OCI-LY1 (cell line): ENCODE measurements around the gene SLC25A21.
A peak's percentile ranks its signal among the peaks of the same experiment; 100 is the strongest.

Source experiments
- H2AFZ ChIP-seq: fragments of 200-600 bp; sonication (generic), shearing (Covaris generic); 2 replicates; pipeline ENCODE4 v1.6.0; 2014; ENCODE audit warnings: antibody characterized with exemption, mild to moderate bottlenecking, low read length
- H3F3A ChIP-seq: fragments of 200-600 bp; sonication (generic), shearing (Covaris generic); 2 replicates; pipeline ENCODE4 v1.6.0; 2014; ENCODE audit warnings: mild to moderate bottlenecking, antibody characterized with exemption, low read length, moderate library complexity; ENCODE audit not compliant: insufficient read depth
- H3K27ac ChIP-seq: fragments of 200-600 bp; sonication (generic); 2 replicates; pipeline ENCODE4 v1.5.1; 2014; ENCODE audit warnings: low read length, mixed run types, mild to moderate bottlenecking, low read depth; ENCODE audit not compliant: poor library complexity, severe bottlenecking
- H3K27me3 ChIP-seq: fragments of 200-600 bp; sonication (generic); 2 replicates; pipeline ENCODE4 v1.6.0; 2014; ENCODE audit warnings: antibody characterized with exemption, mild to moderate bottlenecking, low read length, moderate library complexity; ENCODE audit not compliant: insufficient read depth
- H3K36me3 ChIP-seq: fragments of 200-600 bp; sonication (generic); 2 replicates; pipeline ENCODE4 v1.6.1; 2014; ENCODE audit warnings: mild to moderate bottlenecking, antibody characterized with exemption, low read length, moderate library complexity, mixed read lengths; ENCODE audit not compliant: insufficient read depth
- H3K4me1 ChIP-seq: fragments of 200-600 bp; sonication (generic); 2 replicates; pipeline ENCODE4 v1.5.1; 2014; ENCODE audit warnings: mild to moderate bottlenecking, low read length, moderate library complexity; ENCODE audit not compliant: insufficient read depth, severe bottlenecking
- H3K4me2 ChIP-seq: fragments of 200-600 bp; sonication (generic), shearing (Covaris generic); 2 replicates; pipeline ENCODE4 v1.6.1; 2014; ENCODE audit warnings: low read length
- H3K4me3 ChIP-seq: fragments of 200-600 bp; sonication (generic); 2 replicates; pipeline ENCODE4 v1.5.1; 2014; ENCODE audit warnings: low read length, low read depth, mild to moderate bottlenecking, mixed read lengths; ENCODE audit not compliant: poor library complexity, severe bottlenecking
- H3K79me2 ChIP-seq: fragments of 200-600 bp; shearing (Covaris generic); 2 replicates; pipeline ENCODE4 v1.6.1; 2016; ENCODE audit warnings: mixed run types, low read length, mixed read lengths; ENCODE audit not compliant: insufficient read depth
- H3K9ac ChIP-seq: fragments of 200-600 bp; sonication (generic), shearing (Covaris generic); 2 replicates; pipeline ENCODE4 v1.6.1; 2014; ENCODE audit warnings: mild to moderate bottlenecking, low read length, mixed read lengths
- H3K9me2 ChIP-seq: fragments of 200-600 bp; sonication (generic), shearing (Covaris generic); 2 replicates; pipeline ENCODE4 v1.6.1; 2014; ENCODE audit warnings: low read depth, mild to moderate bottlenecking, low read length, mixed read lengths
- H3K9me3 ChIP-seq: fragments of 200-600 bp; shearing (Covaris generic); 2 replicates; pipeline ENCODE4 v1.6.1; 2014; ENCODE audit warnings: low read length, mixed read lengths
- H4K20me1 ChIP-seq: fragments of 200-600 bp; sonication (generic), shearing (Covaris generic); 2 replicates; pipeline ENCODE4 v1.6.0; 2016; ENCODE audit warnings: mild to moderate bottlenecking, low read length; ENCODE audit not compliant: insufficient read depth
- CTCF ChIP-seq: fragments of 200-600 bp; sonication (generic), shearing (Covaris generic); IDR thresholded peaks from 2 replicates; pipeline ENCODE4 v1.5.1; 2017; ENCODE audit warnings: mild to moderate bottlenecking, antibody characterized with exemption, low read length, moderate library complexity, mixed read lengths
- EZH2 ChIP-seq: fragments of 200-600 bp; sonication (generic), shearing (Covaris generic); IDR thresholded peaks from 2 replicates; pipeline ENCODE4 v1.8.0; 2017; ENCODE audit warnings: borderline replicate concordance, mixed run types, mild to moderate bottlenecking, antibody characterized with exemption, low read length, moderate library complexity, mixed read lengths

SLC25A21 gene

GRCh38 chr14:37153483-37153882, 18.9 kb downstream of the SLC25A21 start:
- TF ChIP-seq EZH2, result no peak
- TF ChIP-seq CTCF, result no peak
- Histone ChIP-seq H3K27me3 (no peaks in the 10 kb centered on the region), H3F3A (no peaks in the 10 kb centered on the region), H2AFZ (no peak overlapping the region), H3K9ac (no peak overlapping the region), H4K20me1 (no peaks in the 10 kb centered on the region), H3K36me3 (no peaks in the 10 kb centered on the region), H3K4me3 (no peak overlapping the region), H3K9me3 (no peaks in the 10 kb centered on the region), H3K27ac (no peak overlapping the region), H3K4me2 (no peak overlapping the region), H3K79me2 (no peaks in the 10 kb centered on the region), H3K9me2 (no peaks in the 10 kb centered on the region), H3K4me1 (no peaks in the 10 kb centered on the region)

DNA sequence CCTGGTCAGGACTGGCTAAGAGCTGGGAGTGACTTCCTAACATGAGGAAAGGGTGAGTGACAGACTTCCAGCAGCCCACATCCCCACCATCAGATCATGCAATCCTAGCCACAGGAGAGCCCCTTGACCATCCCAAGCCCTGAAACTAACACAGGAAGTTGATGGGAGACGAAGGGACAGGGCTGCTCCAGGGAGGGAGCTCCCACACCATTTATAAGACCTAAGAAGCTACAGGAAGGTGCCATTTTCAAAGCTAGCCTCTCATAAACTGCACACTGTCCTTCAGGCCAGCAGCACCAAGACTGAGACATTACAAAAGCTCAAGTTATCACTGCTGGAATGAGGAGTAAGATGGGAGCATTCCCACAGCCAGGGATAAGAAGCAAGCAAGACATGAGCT, 19.4 kb downstream of the SLC25A21 start:
- Histone ChIP-seq H4K20me1 (no peaks in the 10 kb centered on the region), H3K79me2 (no peaks in the 10 kb centered on the region), H3K27me3 (no peaks in the 10 kb centered on the region), H3K4me2 (no peak overlapping the region), H3K9ac (no peak overlapping the region), H3K4me1 (no peaks in the 10 kb centered on the region), H3K27ac (no peak overlapping the region), H3K36me3 (no peaks in the 10 kb centered on the region), H3F3A (no peaks in the 10 kb centered on the region), H3K9me2 (no peaks in the 10 kb centered on the region), H3K4me3 (no peak overlapping the region), H3K9me3 (no peaks in the 10 kb centered on the region), H2AFZ (no peak overlapping the region)
- TF ChIP-seq EZH2 (no peak), CTCF (no peak)

DNA sequence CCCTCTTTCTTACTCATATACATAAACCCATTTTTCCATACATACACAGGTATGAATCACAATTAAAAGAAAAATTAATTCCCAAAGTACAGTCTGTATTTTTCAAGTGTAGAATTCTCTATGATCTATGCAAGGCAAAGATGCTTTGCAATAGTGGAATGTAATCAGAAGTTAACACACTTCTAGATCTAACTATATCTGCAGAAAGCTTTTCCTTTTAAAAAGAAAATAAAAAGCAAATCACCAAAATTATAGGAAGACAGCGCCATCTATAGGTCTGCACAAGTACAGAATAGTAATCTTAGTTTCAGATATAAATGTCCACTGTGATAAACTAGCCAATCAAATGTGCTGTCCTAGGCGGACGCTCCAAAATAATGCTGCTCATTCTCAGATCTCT, 22.0 kb downstream of the SLC25A21 start:
- no peaks in the 10 kb centered on the region for H3K9me3 ChIP-seq
- H3K4me1 ChIP-seq, result no peaks in the 10 kb centered on the region
- H3F3A ChIP-seq, result no peaks in the 10 kb centered on the region
- H2AFZ ChIP-seq, result no peak overlapping the region
- no peaks in the 10 kb centered on the region for H3K36me3 ChIP-seq
- H3K9me2 ChIP-seq, result no peaks in the 10 kb centered on the region
- no peaks in the 10 kb centered on the region for H3K27me3 ChIP-seq
- no peak overlapping the region for H3K4me3 ChIP-seq
- H4K20me1 ChIP-seq, result no peaks in the 10 kb centered on the region
- H3K27ac ChIP-seq, result no peak overlapping the region
- no peak overlapping the region for H3K4me2 ChIP-seq
- no peak overlapping the region for H3K9ac ChIP-seq
- TF ChIP-seq EZH2 (no peak), CTCF (peak; percentile 72)
- H3K79me2 ChIP-seq, result no peaks in the 10 kb centered on the region
